Measurements from ENCODE around the gene KIF27.
A peak's percentile ranks its signal among the peaks of the same experiment; 100 is the strongest.
"Not testable (repeated sequence)": the region's sequence is repeated elsewhere in the genome, so short reads cannot be mapped to it uniquely, and the experiment has no call there.

The KIF27 gene

DNA sequence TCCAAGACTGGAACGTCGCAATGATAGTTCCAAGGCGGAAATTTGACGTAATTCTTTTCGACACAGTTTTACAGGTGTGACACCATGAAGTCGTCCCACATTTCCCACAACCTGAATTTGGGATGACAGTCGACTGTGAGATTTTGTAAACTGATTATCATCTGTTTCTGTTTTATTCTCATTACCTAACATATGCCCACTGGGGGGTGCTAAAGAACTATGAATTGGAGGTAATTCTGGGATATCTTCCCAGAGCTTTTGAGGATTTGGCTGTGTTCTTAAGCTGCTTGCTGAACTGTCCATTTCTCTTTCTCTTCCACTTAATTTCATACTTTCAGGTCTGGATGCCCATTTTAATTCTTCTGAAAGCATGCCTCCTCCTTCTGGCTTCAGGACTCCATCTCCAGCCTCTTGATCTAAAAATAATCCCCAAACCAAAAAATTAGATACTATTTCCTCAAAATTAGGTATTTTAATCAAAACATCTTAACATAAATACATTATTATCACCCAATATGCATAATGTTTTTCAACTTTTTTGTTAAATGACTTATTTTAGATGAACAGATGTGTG is 84.1 kb downstream of the KIF27 start:
- TF ChIP-seq, protein P1, sequence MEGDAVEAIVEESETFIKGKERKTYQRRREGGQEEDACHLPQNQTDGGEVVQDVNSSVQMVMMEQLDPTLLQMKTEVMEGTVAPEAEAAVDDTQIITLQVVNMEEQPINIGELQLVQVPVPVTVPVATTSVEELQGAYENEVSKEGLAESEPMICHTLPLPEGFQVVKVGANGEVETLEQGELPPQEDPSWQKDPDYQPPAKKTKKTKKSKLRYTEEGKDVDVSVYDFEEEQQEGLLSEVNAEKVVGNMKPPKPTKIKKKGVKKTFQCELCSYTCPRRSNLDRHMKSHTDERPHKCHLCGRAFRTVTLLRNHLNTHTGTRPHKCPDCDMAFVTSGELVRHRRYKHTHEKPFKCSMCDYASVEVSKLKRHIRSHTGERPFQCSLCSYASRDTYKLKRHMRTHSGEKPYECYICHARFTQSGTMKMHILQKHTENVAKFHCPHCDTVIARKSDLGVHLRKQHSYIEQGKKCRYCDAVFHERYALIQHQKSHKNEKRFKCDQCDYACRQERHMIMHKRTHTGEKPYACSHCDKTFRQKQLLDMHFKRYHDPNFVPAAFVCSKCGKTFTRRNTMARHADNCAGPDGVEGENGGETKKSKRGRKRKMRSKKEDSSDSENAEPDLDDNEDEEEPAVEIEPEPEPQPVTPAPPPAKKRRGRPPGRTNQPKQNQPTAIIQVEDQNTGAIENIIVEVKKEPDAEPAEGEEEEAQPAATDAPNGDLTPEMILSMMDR (IDR thresholded peaks at IDR 0.05; ENCODE audit: low read depth, low read length): peak; percentile 14; the same call in 1 of the 2 replicates
- H3K4me1 ChIP-seq; H3K27me3 ChIP-seq; H3K4me3 ChIP-seq (ENCODE audit: low read depth, low read length); H3K36me3 ChIP-seq; H3K9me3 ChIP-seq; DNase-seq: not testable (repeated sequence)

GRCh38 chr9:83830426-83831071 is 90.7 kb downstream of the KIF27 start:
- H3K9me3 ChIP-seq; H3K4me3 ChIP-seq (ENCODE audit: low read depth, low read length); H3K4me1 ChIP-seq; DNase-seq; H3K27me3 ChIP-seq; H3K36me3 ChIP-seq: not testable (repeated sequence)

GRCh38 chr9:83824986-83825623 is 96.1 kb downstream of the KIF27 start:
- H3K9me3 ChIP-seq; DNase-seq; H3K27me3 ChIP-seq; H3K4me3 ChIP-seq (ENCODE audit: low read depth, low read length); H3K36me3 ChIP-seq; H3K4me1 ChIP-seq: not testable (repeated sequence)

- H3K36me3 ChIP-seq, H3K9me3 ChIP-seq, H3K4me1 ChIP-seq, H3K27me3 ChIP-seq: not testable (repeated sequence)
- peak within 1 kb of the TSS; percentile 62 for H3K4me3 ChIP-seq (ENCODE audit: low read depth, low read length)
- DNase-seq: peak; percentile 84
Observed at GRCh38 chr9:83817356-83818278, 103.6 kb downstream of the KIF27 start, which contains the start of gene GKAP1. GKAP1 (minus strand) TSS chr9:83817769; CDS start chr9:83806517, 11,252 bp downstream.

DNA sequence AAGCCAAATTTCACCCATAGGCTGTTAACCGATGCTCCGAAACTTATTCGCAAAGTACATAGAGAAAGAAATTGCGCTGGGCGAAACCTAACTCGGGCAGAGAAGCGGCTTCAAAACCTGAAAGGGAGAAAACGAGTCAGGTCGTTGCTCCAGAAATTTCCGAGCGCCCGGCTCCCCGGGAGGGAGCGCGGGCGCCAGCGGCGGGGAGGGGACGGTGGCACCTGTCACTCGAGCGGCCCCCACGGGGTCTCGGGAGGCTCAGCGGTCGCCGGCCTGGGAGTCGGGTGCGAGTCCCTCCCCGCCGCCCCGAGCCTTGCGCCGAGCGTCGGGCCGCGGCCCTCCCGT is 104.2 kb downstream of the KIF27 start:
- not testable (repeated sequence) for H3K9me3 ChIP-seq, H3K36me3 ChIP-seq, H3K27me3 ChIP-seq, H3K4me1 ChIP-seq
- H3K4me3 ChIP-seq (ENCODE audit: low read depth, low read length): peak overlapping the region; percentile 62
- peak; percentile 24 for DNase-seq

DNA sequence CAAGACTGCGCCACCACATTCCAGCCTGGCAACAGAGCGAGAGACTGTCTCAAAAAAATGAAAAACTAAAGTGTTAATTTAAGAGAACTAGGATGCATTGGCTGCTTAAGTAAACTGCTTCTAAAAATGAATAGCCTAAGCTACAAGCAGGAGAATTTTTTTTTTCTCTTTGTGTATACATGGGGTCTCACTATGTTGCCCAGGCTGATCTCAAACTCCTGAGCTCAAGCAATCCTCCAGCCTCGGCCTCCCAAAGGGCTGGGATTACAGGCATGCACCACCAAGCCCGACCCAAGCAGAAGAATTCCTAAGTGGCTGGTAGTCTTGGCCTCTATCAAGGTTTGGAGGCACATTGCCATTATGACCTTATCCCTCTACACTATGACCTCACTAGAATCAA is 106.1 kb downstream of the KIF27 start:
- H3K4me1 ChIP-seq; H3K36me3 ChIP-seq; DNase-seq; H3K27me3 ChIP-seq; H3K4me3 ChIP-seq (ENCODE audit: low read depth, low read length); H3K9me3 ChIP-seq: not testable (repeated sequence)

GRCh38 chr9:83809213-83809612 is 112.0 kb downstream of the KIF27 start:
- H3K4me1 ChIP-seq; H3K4me3 ChIP-seq (ENCODE audit: low read depth, low read length); H3K9me3 ChIP-seq; H3K27me3 ChIP-seq; DNase-seq; H3K36me3 ChIP-seq: not testable (repeated sequence)

DNA sequence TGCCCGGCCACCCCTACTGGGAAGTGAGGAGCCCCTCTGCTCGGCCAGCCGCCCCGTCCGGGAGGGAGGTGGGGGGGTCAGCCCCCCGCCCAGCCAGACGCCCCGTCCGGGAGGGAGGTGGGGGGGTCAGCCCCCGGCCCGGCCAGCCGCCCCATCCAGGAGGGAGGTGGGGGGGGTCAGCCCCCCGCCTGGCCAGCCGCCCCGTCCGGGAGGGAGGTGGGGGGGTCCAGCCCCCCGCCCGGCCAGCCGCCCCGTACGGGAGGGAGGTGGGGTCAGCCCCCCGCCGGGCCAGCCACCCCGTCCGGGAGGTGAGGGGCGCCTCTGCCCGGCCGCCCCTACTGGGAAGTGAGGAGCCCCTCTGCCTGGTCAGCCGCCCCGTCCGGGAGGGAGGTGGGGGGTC is 116.8 kb downstream of the KIF27 start:
- not testable (repeated sequence) for H3K9me3 ChIP-seq; H3K4me1 ChIP-seq; H3K36me3 ChIP-seq; H3K4me3 ChIP-seq (ENCODE audit: low read depth, low read length); H3K27me3 ChIP-seq; DNase-seq

GRCh38 chr9:83803941-83804340 is 117.3 kb downstream of the KIF27 start:
- not testable (repeated sequence) for DNase-seq; H3K36me3 ChIP-seq; H3K9me3 ChIP-seq; H3K4me3 ChIP-seq (ENCODE audit: low read depth, low read length); H3K27me3 ChIP-seq; H3K4me1 ChIP-seq

All from BE2C (cell line).